SK-N-MC (cell line): ENCODE data around the gene SEC61B.
"Not testable (repeated sequence)": the region's sequence is repeated elsewhere in the genome, so short reads cannot be mapped to it uniquely, and the experiment has no call there.

ENCODE experiments used
- DNase-seq: peaks from one replicate; pipeline ENCODE4 v3.0.0-alpha.2; 2011; ENCODE audit warnings: low read depth, low spot score
- H3K27ac ChIP-seq: fragments of 200-600 bp; sonication (generic); 2 replicates; pipeline ENCODE4 v1.5.1; 2016; ENCODE audit warnings: mixed run types
- H3K36me3 ChIP-seq: fragments of 200-600 bp; sonication (generic); 2 replicates; pipeline ENCODE4 v1.6.1; 2017; ENCODE audit warnings: antibody characterized with exemption, low read length, mixed read lengths; ENCODE audit not compliant: insufficient read depth
- H3K4me3 ChIP-seq: fragments of 200-600 bp; sonication (generic); 2 replicates; pipeline ENCODE4 v1.5.1; 2016
- H3K9ac ChIP-seq: fragments of 200-600 bp; sonication (generic); 2 replicates; pipeline ENCODE4 v1.8.0; 2017; ENCODE audit warnings: mixed run types, mixed read lengths; ENCODE audit not compliant: insufficient read length
- H3K9me3 ChIP-seq: fragments of 200-600 bp; sonication (generic); 2 replicates; pipeline ENCODE4 v1.6.1; 2017; ENCODE audit warnings: low read depth, mild to moderate bottlenecking, antibody characterized with exemption, low read length, moderate library complexity, mixed read lengths
- EZH2 ChIP-seq: fragments of 200-600 bp; sonication (generic); IDR thresholded peaks from one replicate; pipeline ENCODE4 v1.6.1; 2017; ENCODE audit warnings: antibody characterized with exemption
- FOXP2 ChIP-seq: optimal IDR thresholded peaks from 2 replicates; pipeline ENCODE3; 2011; ENCODE audit warnings: mild to moderate bottlenecking, moderate library complexity; ENCODE audit not compliant: insufficient read depth; ENCODE audit errors: extremely low read length, control extremely low read depth
- POLR2AphosphoS5 ChIP-seq: IDR thresholded peaks from 2 replicates; pipeline ENCODE4 v1.6.1; 2012; ENCODE audit warnings: mild to moderate bottlenecking, low read depth, low read length, borderline replicate concordance

Gene SEC61B

GRCh38 chr9:99224445-99224844 lies 2.4 kb downstream of the SEC61B start:
- H3K4me3 ChIP-seq = no peak overlapping the region
- TF ChIP-seq EZH2 (no peak), POLR2AphosphoS5 (no peak), FOXP2 (no peak)
- H3K9ac ChIP-seq = no peak overlapping the region
- no peaks in the 10 kb centered on the region for H3K9me3 ChIP-seq
- H3K27ac ChIP-seq = no peak overlapping the region
- no peak for DNase-seq
- peaks cover 27% of the 10 kb centered on the region for H3K36me3 ChIP-seq

GRCh38 chr9:99226054-99226453 lies 4.0 kb downstream of the SEC61B start:
- H3K9ac ChIP-seq = no peak overlapping the region
- H3K4me3 ChIP-seq = no peak overlapping the region
- no peak for DNase-seq
- no peaks in the 10 kb centered on the region for H3K9me3 ChIP-seq
- TF ChIP-seq POLR2AphosphoS5 (no peak), EZH2 (no peak), FOXP2 (no peak)
- H3K36me3 ChIP-seq = peaks cover 38% of the 10 kb centered on the region
- no peak overlapping the region for H3K27ac ChIP-seq

- Histone ChIP-seq H3K36me3 (peaks cover 45% of the 10 kb centered on the region), H3K4me3 (no peak overlapping the region), H3K27ac (no peak overlapping the region), H3K9ac (no peak overlapping the region), H3K9me3 (no peaks in the 10 kb centered on the region)
- no peak for DNase-seq
- TF ChIP-seq FOXP2 (no peak), EZH2 (no peak), POLR2AphosphoS5 (no peak)
Measured at GRCh38 chr9:99230206-99230605, 8.1 kb downstream of the SEC61B start.

GRCh38 chr9:99231711-99232110 lies 9.6 kb downstream of the SEC61B start:
- DNase-seq = no peak
- no peak overlapping the region for H3K9ac ChIP-seq
- H3K4me3 ChIP-seq = no peak overlapping the region
- no peak overlapping the region for H3K27ac ChIP-seq
- peaks cover 45% of the 10 kb centered on the region for H3K36me3 ChIP-seq
- no peak for TF ChIP-seq FOXP2
- no peak for TF ChIP-seq EZH2
- no peak for TF ChIP-seq POLR2AphosphoS5
- H3K9me3 ChIP-seq = no peaks in the 10 kb centered on the region

- Histone ChIP-seq H3K27ac (no peak overlapping the region), H3K9ac (no peak overlapping the region)
- no peak for TF ChIP-seq EZH2
- TF ChIP-seq POLR2AphosphoS5 = no peak
- no peak for TF ChIP-seq FOXP2
Measured at GRCh38 chr9:99234618-99235017, 12.5 kb downstream of the SEC61B start.

GRCh38 chr9:99235069-99235468 lies 13.0 kb downstream of the SEC61B start:
- Histone ChIP-seq H3K36me3 (peaks cover 24% of the 10 kb centered on the region), H3K9ac (no peak overlapping the region), H3K9me3 (no peaks in the 10 kb centered on the region), H3K27ac (no peak overlapping the region), H3K4me3 (no peak overlapping the region)
- TF ChIP-seq FOXP2 (no peak), EZH2 (no peak), POLR2AphosphoS5 (no peak)
- DNase-seq = no peak

More at GRCh38 chr9:99234618-99235017, 12.5 kb downstream of the SEC61B start:
- no peaks in the 10 kb centered on the region for H3K9me3 ChIP-seq
- peaks cover 24% of the 10 kb centered on the region for H3K36me3 ChIP-seq
- no peak for DNase-seq
- H3K4me3 ChIP-seq = no peak overlapping the region

- Histone ChIP-seq H3K9me3 (no peaks in the 10 kb centered on the region), H3K9ac (no peak overlapping the region), H3K36me3 (peaks cover 14% of the 10 kb centered on the region), H3K4me3 (no peak overlapping the region), H3K27ac (no peak overlapping the region)
- TF ChIP-seq EZH2 (no peak), FOXP2 (no peak), POLR2AphosphoS5 (no peak)
- DNase-seq = no peak
Measured at GRCh38 chr9:99235926-99236634, 14.0 kb downstream of the SEC61B start.

GRCh38 chr9:99237356-99237755 lies 15.3 kb downstream of the SEC61B start:
- Histone ChIP-seq H3K27ac (no peak overlapping the region), H3K4me3 (no peak overlapping the region), H3K36me3 (peaks cover 2% of the 10 kb centered on the region; the same call in 1 of the 2 replicates), H3K9ac (no peak overlapping the region), H3K9me3 (no peaks in the 10 kb centered on the region)
- no peak for DNase-seq
- TF ChIP-seq POLR2AphosphoS5 (no peak), FOXP2 (no peak), EZH2 (no peak)

GRCh38 chr9:99237849-99238248 lies 15.8 kb downstream of the SEC61B start:
- not testable (repeated sequence) for H3K36me3 ChIP-seq, H3K9me3 ChIP-seq, H3K4me3 ChIP-seq, H3K27ac ChIP-seq, H3K9ac ChIP-seq, DNase-seq

- Histone ChIP-seq H3K9me3 (no peaks in the 10 kb centered on the region), H3K27ac (no peak overlapping the region), H3K4me3 (no peak overlapping the region), H3K36me3 (no peaks in the 10 kb centered on the region; the same call in 1 of the 2 replicates), H3K9ac (no peak overlapping the region)
- TF ChIP-seq POLR2AphosphoS5 (no peak), FOXP2 (no peak), EZH2 (no peak)
- DNase-seq = no peak
Measured at GRCh38 chr9:99238331-99238730, 16.2 kb downstream of the SEC61B start.
